Measurements from ENCODE around the gene GKN1. TPM values are rescaled to one million over a fixed set of nuclear protein-coding genes. Genes with fewer than 3 reads are reported as not detected.
"Not testable (repeated sequence)": the region's sequence is repeated elsewhere in the genome, so short reads cannot be mapped to it uniquely, and the experiment has no call there.

Gene GKN1
- total RNA-seq, 1 donor from 2014 or later = not detected

- DNase-seq (ENCODE audit: low spot score) = no peak
- no peak within 1 kb of the TSS for H3K27ac Mint-ChIP-seq (ENCODE audit: unreplicated experiment)
- no peak for TF ChIP-seq CTCF (IDR thresholded peaks at IDR 0.05; ENCODE audit: unreplicated experiment)
- no peaks in the 10 kb centered on the region for H3K9me3 Mint-ChIP-seq (ENCODE audit: unreplicated experiment)
- peaks cover 1% of the 10 kb centered on the region for H3K27me3 Mint-ChIP-seq (ENCODE audit: unreplicated experiment)
- H3K4me3 Mint-ChIP-seq (ENCODE audit: unreplicated experiment) = no peak within 1 kb of the TSS
- no peaks in the 10 kb centered on the region for H3K36me3 Mint-ChIP-seq (ENCODE audit: low read depth, unreplicated experiment)
- no peaks in the 10 kb centered on the region for H3K4me1 Mint-ChIP-seq (ENCODE audit: unreplicated experiment)
Measured at GRCh38 chr2:68952887-68953521, 21.4 kb upstream of the GKN1 start, which contains the start of gene GKN2. GKN2 (minus strand) TSS chr2:68952893; CDS start chr2:68952861, 32 bp downstream.

- not testable (repeated sequence) for H3K27ac Mint-ChIP-seq (ENCODE audit: unreplicated experiment)
Measured at GRCh38 chr2:68955432-68955831, 19.0 kb upstream of the GKN1 start.

GRCh38 chr2:68959001-68959400, 15.4 kb upstream of the GKN1 start:
- no peaks in the 10 kb centered on the region for H3K4me1 Mint-ChIP-seq (ENCODE audit: unreplicated experiment)
- no peak for TF ChIP-seq CTCF (IDR thresholded peaks at IDR 0.05; ENCODE audit: unreplicated experiment)

More at GRCh38 chr2:68955432-68955831, 19.0 kb upstream of the GKN1 start:
- not testable (repeated sequence) for H3K4me3 Mint-ChIP-seq (ENCODE audit: unreplicated experiment); DNase-seq (ENCODE audit: low spot score); H3K9me3 Mint-ChIP-seq (ENCODE audit: unreplicated experiment); H3K36me3 Mint-ChIP-seq (ENCODE audit: low read depth, unreplicated experiment); H3K27me3 Mint-ChIP-seq (ENCODE audit: unreplicated experiment); H3K4me1 Mint-ChIP-seq (ENCODE audit: unreplicated experiment)

GRCh38 chr2:68961380-68961779, 13.1 kb upstream of the GKN1 start:
- no peak for TF ChIP-seq CTCF (IDR thresholded peaks at IDR 0.05; ENCODE audit: unreplicated experiment)
- H3K36me3 Mint-ChIP-seq (ENCODE audit: low read depth, unreplicated experiment) = no peaks in the 10 kb centered on the region
- H3K4me1 Mint-ChIP-seq (ENCODE audit: unreplicated experiment) = no peaks in the 10 kb centered on the region
- no peak for DNase-seq (ENCODE audit: low spot score)
- H3K9me3 Mint-ChIP-seq (ENCODE audit: unreplicated experiment) = no peaks in the 10 kb centered on the region
- H3K27me3 Mint-ChIP-seq (ENCODE audit: unreplicated experiment) = no peaks in the 10 kb centered on the region
- H3K27ac Mint-ChIP-seq (ENCODE audit: unreplicated experiment) = no peak overlapping the region
- H3K4me3 Mint-ChIP-seq (ENCODE audit: unreplicated experiment) = no peak overlapping the region

More at GRCh38 chr2:68959001-68959400, 15.4 kb upstream of the GKN1 start:
- no peaks in the 10 kb centered on the region for H3K27me3 Mint-ChIP-seq (ENCODE audit: unreplicated experiment)
- no peaks in the 10 kb centered on the region for H3K36me3 Mint-ChIP-seq (ENCODE audit: low read depth, unreplicated experiment)
- no peak for DNase-seq (ENCODE audit: low spot score)
- no peak overlapping the region for H3K27ac Mint-ChIP-seq (ENCODE audit: unreplicated experiment)
- no peaks in the 10 kb centered on the region for H3K9me3 Mint-ChIP-seq (ENCODE audit: unreplicated experiment)
- H3K4me3 Mint-ChIP-seq (ENCODE audit: unreplicated experiment) = no peak overlapping the region

GRCh38 chr2:68964282-68964681, 10.2 kb upstream of the GKN1 start:
- H3K4me3 Mint-ChIP-seq (ENCODE audit: unreplicated experiment) = no peak overlapping the region
- no peaks in the 10 kb centered on the region for H3K27me3 Mint-ChIP-seq (ENCODE audit: unreplicated experiment)
- no peak for DNase-seq (ENCODE audit: low spot score)
- no peaks in the 10 kb centered on the region for H3K36me3 Mint-ChIP-seq (ENCODE audit: low read depth, unreplicated experiment)
- no peak for TF ChIP-seq CTCF (IDR thresholded peaks at IDR 0.05; ENCODE audit: unreplicated experiment)
- no peak overlapping the region for H3K27ac Mint-ChIP-seq (ENCODE audit: unreplicated experiment)
- H3K4me1 Mint-ChIP-seq (ENCODE audit: unreplicated experiment) = no peaks in the 10 kb centered on the region
- H3K9me3 Mint-ChIP-seq (ENCODE audit: unreplicated experiment) = no peaks in the 10 kb centered on the region
